Activated CD4-positive, alpha-beta T cell treated with anti-CD3 and anti-CD28 coated beads for 1 hour (primary cell): ENCODE data around the gene ADGRB3.

Experiments used
- DNase-seq: peaks from one replicate; pipeline ENCODE4 v3.0.0-alpha.2; 2020

ADGRB3 gene

DNA sequence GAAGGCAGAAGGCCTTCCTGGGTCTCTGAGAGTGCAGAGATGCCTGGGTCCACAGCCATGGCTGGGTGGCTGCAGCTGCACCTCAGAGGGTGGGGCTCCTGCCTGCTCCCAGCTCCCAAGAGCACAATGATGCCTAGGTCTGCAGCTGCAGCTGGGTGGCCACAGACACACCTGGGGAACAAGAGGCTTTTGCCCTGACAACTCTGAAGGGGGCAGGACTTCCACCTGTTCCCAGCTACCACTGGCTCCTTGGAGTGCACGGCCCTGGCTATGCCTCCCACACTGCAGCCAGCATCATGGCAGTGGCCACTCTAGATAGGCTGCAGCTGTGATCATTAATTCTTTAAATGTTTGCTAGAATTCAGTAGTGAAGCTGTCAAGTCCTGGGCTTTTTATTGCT lies 511.3 kb downstream of the ADGRB3 start:
- no peak for DNase-seq

DNA sequence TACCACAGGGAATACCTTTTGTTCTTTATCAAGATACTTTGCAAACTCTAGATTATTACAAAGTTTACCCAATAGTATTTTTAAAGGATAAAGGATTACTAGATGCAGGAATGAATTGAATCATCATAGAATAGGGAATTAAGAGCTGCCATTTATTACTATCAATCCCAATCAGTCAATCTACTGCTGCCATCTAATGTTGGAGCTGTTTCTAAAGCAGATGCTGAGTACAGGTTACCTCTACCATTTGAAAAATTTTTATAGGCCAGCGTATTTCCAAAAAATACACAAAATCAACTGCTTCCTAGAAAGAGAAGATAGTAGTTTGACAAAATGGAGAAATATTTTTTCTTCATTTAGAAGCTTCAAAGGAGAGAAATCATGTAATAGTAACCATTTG lies 520.4 kb downstream of the ADGRB3 start:
- no peak for DNase-seq

DNA sequence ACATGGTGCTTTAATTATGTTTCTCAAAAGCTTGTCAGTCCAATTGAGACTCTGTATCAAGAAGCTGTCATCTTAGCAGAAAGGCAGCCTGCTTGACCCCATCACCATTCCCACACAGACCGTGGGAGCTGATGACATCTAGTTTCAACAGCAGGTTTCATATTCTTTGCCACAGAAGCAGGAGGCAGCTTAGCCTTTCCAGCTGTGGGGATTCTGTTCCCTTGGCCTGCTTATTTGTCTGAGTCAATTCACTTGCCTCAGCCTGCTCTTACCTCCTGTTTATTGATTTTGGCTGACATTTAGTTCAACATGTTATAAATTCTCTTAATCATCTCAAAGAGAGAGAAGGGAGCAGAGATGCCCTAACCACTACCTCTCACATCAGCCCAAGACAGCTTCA lies 527.7 kb downstream of the ADGRB3 start:
- no peak for DNase-seq

DNA sequence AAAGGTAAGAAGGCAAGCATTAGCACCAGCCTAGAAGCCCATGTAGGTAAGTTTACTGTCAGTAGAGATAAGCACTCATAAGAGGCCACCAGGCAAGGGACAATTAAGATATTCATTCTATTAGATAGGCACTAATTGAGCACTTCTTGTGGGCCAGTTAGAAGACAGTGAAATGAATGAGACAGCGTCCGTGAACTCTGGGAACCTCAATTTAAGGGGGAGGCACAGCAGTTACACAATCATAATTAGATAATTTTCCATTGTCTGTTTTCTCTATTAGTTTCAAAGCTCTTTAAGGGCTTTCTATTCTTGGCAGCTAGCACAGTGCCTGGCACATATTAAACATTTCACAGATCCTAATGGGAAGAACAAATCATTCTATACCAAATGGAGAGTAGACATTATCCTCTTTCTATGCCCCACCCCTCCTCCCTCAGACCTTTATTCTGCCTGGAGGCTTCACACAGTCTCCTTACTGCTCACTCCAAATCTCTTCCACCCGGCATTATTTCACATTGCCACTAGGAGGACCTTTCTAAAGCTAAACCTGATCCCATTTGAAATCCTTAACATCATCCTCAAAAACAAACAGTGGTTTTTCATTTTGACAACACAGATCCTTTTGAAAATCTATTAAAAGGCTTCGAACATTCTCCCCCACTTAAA lies 529.6 kb downstream of the ADGRB3 start:
- no peak for DNase-seq

DNA sequence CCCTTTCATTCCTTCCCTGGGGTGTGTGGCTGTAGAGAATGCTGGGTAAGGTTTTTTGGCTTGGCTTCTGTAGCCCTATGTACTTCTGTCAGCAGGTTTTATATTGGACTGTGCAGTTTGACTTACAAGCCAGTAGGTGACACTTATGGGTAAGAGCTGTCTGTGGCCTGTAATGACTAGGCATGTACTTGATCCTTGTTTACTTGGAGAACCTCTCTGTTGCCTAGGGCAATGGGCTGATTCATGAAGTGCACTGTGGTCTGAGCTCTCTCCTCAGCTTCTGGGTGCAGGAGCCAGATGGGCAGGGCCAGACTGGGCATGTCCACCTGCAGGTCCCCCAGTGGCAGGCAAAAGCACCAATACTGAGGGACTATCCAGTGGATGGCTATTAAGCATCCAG lies 544.6 kb downstream of the ADGRB3 start:
- DNase-seq: no peak

DNA sequence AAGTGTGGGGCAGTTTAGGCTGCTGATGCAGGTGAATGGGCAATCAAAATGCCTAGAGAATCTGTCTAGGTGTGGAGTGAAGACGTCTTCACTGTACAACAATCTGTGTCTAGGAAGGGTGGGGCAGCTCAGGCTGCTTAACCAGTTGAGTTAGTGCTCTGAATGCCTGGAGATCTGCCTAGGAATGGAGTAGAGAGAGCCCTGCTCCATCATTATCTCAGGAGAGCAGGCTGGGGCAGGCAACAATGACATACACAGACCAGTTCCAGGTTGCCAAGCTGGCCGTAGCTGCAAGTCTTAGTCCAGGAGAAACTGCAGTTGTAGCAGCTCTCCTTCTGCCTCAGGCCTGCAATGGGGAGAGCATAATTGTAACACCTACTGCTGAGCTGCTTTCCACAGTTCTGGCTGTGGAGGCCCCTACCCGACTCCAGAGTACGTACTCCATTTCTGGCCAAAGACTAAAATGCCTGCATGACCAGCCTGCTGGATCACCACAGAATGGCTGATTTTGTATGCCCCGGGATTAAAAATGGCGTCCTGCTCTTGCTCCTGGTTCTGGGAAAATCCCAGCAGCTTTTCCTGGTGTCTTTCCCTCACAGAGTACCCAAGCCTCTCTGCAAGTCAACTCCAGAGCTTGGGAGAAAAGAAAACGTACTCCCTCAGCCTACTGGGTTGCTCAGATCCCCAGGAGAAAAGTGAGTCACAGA lies 545.4 kb downstream of the ADGRB3 start:
- no peak for DNase-seq

DNA sequence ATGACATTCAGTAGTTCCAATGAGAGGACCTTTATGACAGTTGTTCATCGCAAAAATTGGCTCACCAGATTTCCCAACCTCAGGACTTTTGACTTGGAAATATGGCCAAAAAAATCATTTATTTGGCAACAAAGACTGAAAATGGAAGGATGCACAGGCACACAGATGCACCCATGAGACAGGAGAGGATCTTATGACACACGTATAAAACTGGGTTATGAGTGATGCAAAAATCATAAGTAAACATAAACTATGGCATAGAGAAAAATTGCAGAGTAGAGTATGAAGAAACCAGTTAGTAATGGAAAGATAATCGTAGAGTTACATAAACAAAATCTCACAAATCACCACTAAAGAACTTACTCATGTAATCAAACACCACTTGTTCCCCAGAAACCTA lies 546.9 kb downstream of the ADGRB3 start:
- no peak for DNase-seq

DNA sequence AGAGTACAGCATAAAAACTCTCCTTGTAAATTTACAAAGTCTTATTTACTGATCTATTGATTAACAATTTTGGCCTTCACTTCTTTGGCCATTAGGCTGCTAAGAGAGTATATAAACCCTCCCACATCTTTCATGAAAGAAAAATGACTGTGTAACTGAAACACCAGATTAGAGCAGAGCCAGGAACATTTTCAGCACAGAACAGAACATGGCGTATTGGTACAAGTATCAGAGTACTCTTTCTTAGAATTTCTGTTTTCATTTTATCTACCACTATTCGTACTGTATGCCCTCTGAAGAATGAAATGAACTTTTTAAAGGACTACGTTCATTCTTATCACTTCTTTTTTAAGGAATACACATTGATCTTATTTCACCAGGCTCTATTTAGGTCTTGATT lies 550.2 kb downstream of the ADGRB3 start:
- DNase-seq: no peak

DNA sequence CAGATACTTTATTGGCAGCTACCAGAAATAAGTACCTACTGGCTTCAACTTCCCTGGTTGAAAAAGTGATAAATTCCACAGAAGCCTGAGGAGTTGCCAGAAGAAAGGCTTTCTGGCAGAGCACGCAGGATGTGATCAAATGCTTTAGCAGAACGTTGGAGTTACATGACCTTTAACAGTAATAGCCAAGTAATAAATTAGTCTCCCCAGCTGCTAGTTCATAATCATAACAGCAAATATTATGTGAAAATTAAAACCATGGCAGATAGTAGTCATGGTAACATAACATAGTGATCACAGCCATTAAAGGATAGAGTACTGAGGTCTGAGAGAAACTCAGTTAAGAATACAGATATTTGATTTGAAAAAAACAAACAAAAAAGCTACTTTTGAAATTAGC lies 567.7 kb downstream of the ADGRB3 start:
- DNase-seq: no peak

DNA sequence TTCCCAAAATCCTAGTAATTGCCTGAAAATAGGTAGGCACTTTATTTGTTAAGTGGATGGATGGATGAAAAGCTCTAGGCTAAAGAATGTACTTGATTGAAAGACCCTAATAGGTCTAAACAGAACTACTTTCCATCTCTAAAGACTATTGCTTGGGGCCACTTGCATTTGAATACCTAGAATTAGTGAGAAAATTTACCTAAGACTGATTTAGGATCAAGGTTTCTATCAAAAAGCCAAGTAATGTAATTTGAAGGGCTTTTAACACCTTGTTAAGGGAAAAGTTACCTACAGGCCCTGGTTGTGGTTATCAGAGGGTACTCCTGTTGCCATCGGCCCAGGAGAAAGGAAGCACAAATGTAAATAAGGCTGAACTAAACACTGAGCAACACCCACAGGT lies 581.0 kb downstream of the ADGRB3 start:
- DNase-seq: no peak

DNA sequence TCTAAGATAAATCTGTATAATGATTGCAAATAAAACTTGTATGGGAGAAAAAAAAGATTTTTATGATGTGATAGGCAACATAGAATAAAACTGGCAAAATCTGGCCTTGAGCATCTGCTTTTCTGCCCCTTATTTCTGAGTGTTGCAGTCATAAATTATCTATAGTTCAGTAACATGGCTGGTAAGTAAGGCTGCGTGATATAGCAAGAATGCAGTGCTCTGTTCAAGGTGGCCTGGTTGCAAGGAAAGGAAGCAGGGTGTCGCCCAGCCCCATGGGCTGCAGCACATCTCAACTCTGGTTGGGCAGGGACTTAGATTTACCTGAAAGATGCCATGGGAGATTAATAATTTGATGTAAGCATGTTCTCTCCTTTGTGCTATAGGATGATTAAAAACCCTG lies 582.3 kb downstream of the ADGRB3 start:
- DNase-seq: no peak

DNA sequence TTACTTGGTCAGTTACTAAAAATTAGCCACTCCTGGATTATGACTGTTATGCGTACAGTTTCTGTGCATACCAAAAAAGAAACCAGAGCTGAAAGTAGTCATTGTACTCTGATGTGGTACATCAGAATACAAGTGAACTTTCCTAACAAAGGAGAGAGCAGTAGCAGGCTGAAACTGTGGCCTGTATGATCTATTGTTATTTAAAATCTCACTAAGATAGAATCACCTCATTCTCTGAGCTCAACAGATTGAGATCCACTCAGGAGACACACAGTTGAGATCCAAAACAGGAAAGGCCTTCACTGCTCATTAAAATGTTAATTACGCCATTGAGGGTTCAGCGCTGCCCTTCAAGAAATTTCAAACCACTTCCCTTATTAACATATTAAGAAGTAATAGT lies 585.3 kb downstream of the ADGRB3 start:
- no peak for DNase-seq

DNA sequence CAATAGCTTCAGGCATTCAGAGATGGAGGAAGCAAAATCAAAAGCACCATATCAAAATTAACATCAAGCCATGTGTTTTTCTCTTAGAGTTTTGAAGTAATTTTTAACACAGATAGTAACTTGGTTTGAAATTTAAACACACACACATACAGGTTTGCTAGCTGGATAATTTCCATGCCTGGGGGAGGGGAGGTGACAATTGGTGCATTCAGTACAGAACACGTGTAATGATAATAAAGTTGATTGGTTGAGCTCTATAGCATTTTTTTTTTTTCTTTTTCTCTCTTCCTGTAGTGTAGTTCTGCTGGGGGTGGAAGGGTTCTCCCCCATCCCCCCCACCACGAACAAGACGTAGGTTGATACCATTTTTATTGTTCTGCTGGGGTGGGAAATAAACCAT lies 596.9 kb downstream of the ADGRB3 start:
- no peak for DNase-seq

DNA sequence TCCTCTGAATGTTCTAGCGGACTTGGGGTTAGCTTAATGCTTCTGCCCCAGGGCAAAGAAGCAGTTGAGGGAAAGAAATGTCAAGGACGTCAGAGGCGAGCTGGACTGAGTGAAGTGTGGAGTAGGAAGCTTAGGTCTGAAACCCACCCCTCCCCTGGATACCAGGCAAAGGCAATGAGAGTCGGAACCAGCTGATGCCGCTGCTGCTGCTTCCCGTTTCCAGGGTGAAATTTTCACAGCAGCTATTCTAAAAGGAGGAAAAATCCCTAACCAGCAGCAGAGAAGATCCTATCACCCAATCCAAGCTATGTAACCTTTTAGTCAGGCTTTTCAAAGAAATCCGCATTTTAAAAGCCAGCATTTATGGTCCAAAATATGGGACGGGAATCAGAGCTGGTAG lies 597.4 kb downstream of the ADGRB3 start:
- DNase-seq: no peak

DNA sequence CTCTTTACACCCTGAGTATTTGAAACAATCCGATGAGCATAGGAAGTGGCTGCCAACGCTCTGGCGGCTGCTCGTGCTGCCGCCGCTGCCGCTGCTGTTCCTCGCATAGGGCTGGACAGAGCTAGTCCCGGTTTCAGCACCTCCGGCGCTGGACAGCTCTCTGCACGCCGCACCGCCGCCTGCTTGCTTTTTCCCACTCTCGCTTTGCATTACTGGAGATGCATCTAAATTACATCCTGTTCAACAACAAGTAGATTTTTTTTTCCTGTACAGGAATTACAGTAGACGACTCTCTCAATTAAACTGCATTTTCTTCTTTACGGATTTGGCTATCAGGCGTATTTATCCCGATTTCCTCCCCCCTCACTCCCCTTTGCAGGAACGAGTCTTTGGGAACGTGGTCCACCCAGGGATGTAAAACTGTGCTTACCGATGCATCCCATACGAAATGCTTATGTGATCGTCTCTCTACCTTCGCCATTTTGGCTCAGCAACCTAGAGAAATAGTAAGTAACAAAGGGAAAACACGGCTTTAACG lies 597.9 kb downstream of the ADGRB3 start:
- DNase-seq: no peak

DNA sequence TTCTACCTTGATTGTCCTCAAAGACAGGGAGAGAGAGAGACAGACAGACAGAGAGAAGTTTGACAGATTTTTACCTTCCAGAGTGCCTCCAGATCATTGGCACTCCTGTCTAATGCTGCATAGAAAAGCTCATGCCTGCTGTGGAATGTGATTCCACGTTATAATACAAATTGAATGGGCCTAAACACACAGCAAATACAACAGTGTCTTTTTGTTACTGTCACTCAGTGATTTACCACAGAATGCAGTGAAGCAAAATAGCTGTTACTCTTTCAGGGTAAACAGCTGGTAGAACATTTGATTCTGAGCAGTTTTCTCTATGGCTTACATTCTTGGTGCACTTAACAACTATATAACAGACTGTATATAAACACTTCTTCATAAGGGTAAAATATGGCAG lies 603.0 kb downstream of the ADGRB3 start:
- DNase-seq: no peak

DNA sequence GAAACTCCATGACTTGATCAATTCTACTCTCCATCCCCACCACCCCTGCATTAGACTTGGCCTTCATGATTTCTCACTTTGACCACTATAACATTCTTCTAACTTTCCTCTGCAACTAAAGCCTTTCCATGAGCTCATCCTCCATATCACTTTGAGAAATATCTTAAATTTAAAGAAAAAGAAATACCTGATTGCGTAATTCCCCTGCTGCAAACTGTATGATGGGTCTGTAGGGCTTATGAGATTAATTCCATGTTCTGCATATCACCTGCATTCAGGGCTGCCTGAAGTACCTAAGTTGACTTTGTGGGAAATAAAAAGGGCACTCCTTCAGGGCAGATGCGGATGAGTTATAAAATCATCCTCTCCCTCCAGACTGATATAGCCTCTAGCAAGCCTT lies 611.9 kb downstream of the ADGRB3 start:
- DNase-seq: no peak

DNA sequence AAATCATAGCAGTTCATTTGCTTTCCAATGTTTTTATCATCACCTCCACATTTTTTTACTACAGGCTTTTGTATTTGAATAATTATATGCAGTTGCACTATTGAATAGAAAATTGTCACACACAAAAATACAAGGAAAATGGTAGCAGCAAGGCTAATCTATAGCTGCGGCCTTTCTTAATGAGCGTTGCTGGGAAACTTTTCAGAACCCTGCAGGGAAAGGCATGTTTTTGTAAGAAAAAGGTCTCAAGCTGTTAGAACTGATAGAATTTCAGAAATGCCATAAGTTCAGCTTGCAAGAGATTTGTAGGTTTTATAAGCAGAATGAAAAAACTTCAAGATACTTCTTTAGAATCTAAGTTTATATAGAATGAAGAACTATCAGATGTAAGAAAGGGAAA lies 625.9 kb downstream of the ADGRB3 start:
- no peak for DNase-seq

DNA sequence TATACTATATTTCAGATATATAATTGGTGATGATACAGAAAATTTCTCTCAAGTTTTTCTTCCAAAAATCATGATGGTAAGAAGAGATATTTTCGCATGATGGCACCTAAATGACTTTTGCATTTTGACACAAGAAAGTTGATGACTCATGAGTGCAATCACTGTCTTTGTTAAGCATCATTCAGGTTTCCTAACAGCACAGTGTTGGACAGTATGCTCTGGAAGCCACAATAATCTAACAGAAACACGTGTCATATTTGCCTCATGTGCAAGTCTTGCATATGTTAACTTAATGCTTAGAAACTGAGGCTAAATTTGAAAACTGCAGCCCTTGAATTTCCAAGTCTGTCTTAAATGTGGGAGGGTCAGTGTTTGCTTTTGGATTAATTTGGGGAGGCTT lies 628.2 kb downstream of the ADGRB3 start:
- DNase-seq: no peak

DNA sequence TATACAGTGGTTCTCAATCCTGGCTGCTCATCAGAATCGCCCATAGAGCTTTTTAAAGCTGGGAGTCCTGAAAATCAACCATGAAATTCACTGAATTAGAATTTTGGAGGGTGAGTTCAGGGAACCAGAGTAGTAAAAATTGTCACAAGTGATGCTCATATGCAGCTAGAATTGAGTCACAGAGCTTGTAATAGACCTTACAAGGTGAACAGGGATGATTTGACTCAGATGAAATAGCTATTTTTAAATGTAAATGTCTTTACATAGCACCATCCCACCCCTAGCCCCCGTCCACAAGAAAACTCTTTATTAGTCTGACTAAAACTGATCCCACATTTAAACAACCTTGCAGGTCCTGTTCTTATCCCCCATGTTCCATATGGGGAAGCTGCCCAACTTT lies 630.0 kb downstream of the ADGRB3 start:
- DNase-seq: no peak

DNA sequence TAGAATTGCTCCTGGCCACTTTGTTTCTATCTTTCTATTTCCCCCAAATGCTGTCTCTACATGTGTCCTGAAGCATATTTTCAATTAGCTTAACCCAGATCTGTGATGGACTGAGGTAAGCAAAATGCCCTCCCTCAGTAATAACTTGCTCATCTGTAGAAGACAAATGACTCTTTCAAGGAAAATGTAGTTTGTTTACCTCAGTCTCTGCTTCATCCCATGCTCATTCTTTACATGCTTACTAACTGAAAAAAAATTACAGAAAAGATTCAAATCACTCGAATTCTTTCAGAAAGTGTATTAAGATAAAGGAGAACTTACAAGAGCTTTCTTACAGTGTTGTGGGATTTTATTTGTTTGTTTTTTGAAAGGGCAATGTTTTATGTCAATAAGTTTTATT lies 630.6 kb downstream of the ADGRB3 start:
- DNase-seq: no peak

DNA sequence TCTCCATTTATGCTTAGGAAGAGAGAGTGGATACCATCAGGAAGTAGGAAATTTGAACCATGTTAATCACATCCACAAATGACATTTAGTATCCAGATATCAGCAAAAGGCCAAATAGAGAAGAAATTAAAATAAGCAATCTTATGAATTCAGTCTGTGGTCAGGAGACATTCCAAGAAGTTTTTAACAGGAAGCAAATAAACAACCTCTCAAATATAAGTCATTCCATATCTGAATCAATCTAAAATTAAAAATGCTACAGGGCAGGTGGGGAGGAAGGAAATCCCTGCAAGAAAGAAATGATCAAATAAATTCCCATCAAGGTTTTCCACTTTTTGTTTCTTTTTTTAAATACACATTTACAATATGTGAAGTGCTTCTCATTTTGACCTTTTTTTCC lies 641.1 kb downstream of the ADGRB3 start:
- no peak for DNase-seq

DNA sequence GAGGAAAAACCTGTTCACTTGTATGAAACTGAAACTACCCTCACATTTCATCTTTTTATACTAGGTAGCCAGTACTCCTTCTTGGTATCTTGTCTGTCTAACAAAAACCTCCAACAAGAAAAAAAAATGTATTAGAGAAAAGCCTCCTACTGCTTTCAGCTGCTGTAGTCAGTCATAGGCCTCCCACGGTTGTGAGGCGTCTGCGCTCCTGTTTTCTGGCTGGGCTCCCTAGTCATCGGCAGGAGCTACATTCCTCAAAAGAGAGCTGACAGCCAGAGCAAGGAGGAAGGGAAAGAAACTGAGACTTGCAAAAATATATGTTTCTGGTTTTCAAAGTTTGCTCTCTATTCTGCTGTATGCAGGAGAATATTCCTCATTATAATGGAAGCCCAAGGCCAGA lies 644.7 kb downstream of the ADGRB3 start:
- no peak for DNase-seq

DNA sequence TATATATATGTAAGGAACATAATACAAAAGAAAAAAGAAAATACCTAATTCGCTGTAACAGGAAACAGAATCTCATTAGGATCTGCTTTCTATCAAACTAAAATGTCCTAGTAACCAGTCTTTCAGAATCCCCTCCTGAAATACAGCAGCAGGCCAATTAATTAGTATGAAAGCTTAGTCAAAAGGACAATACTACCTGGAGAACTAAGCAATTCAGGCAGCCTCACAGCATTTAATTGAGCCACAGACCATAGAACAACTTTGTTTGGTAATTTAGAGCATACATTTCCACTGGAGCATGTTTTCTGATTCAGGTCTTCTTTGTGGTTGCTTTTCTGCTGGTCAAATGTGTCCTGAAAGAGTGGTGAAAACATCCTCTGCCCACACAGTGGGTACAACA lies 645.8 kb downstream of the ADGRB3 start:
- DNase-seq: no peak

DNA sequence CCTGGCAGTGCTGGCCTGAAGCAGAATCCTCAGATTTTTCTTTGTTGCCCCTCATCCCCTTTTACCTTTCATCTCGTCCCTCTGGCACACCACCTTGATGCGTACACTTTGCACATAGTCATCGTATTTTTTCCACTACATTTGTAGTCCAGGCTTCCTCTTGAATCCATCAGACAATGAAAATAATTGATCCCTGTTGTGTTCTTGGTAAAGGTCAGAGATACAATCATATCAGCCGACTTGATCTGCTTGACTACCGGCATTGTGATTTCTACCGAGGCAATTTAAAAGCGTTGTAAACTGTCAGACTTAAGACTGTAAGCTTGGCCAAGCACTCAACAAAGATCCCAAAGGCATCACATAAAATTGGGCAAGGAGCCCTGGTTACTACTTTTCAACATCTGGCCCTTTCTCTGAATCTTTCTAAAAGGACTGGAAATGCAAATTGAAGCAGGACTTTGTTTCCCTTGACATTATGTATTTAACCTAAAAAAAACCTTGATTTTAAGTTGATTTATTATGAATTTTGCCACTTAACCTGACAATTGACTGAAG lies 649.2 kb downstream of the ADGRB3 start:
- DNase-seq: no peak
